Keratinocyte (primary cell): ENCODE results near the gene OPHN1. TPM values are rescaled to one million over a fixed set of nuclear protein-coding genes. Genes with fewer than 3 reads are reported as not detected.

Experiments used
- DNase-seq: peaks from one replicate; pipeline ENCODE4 v3.0.0-alpha.2; 2011; ENCODE audit warnings: low read depth, missing footprints, low spot score
- FAIRE-seq: peaks from 2 replicates; lab custom pipeline; 2011; peaks lifted over from hg19 to GRCh38; lab: Jason Lieb, UNC
- H2AFZ ChIP-seq: 2 replicates; pipeline ENCODE4 v1.6.0; 2012; ENCODE audit warnings: low read length, control low read depth, inconsistent platforms; ENCODE audit not compliant: control insufficient read depth
- H3K27ac ChIP-seq: 2 replicates; pipeline ENCODE4 v1.5.1; 2011; ENCODE audit warnings: low read length; ENCODE audit not compliant: control insufficient read depth, insufficient read depth
- H3K27me3 ChIP-seq: 3 replicates; pipeline ENCODE4 v1.6.0; 2011; ENCODE audit warnings: low read length; ENCODE audit not compliant: control insufficient read depth, insufficient read depth; ENCODE audit errors: extremely low read depth
- H3K36me3 ChIP-seq, 2 experiments: 2 replicates in 1 of 2; 3 replicates in 1 of 2; pipeline ENCODE4 v1.5.1; 2011; ENCODE audit warnings: low read length in 2 of 2, mild to moderate bottlenecking in 1 of 2; ENCODE audit not compliant: control insufficient read depth in 2 of 2, insufficient read depth in 2 of 2; ENCODE audit errors: extremely low read depth in 1 of 2
- H3K4me1 ChIP-seq: 3 replicates; pipeline ENCODE4 v1.5.1; 2011; ENCODE audit warnings: low read length; ENCODE audit not compliant: control insufficient read depth, insufficient read depth; ENCODE audit errors: extremely low read depth
- H3K4me2 ChIP-seq: 3 replicates; pipeline ENCODE4 v1.6.0; 2011; ENCODE audit warnings: low read depth, low read length; ENCODE audit not compliant: control insufficient read depth, insufficient read depth; ENCODE audit errors: extremely low read depth
- H3K4me3 ChIP-seq, 3 experiments: fragments of 200-600 bp in 1 of 3; sonication (generic) in 1 of 3; 2 replicates in 2 of 3; 3 replicates in 1 of 3; pipeline ENCODE4 v1.5.1; 2011 to 2016; ENCODE audit warnings: low read length in 3 of 3, mild to moderate bottlenecking in 3 of 3, control low read depth in 2 of 3, inconsistent platforms in 1 of 3, low read depth in 1 of 3, mixed read lengths in 1 of 3, mixed run types in 1 of 3, moderate library complexity in 1 of 3; ENCODE audit not compliant: control insufficient read depth in 2 of 3, insufficient read depth in 2 of 3; ENCODE audit errors: extremely low read depth in 1 of 3
- H3K79me2 ChIP-seq: 2 replicates; pipeline ENCODE4 v1.6.0; 2012; ENCODE audit warnings: low read length; ENCODE audit not compliant: control insufficient read depth, insufficient read depth
- H3K9ac ChIP-seq: 3 replicates; pipeline ENCODE4 v1.6.0; 2011; ENCODE audit warnings: low read length; ENCODE audit not compliant: control insufficient read depth, insufficient read depth; ENCODE audit errors: extremely low read depth
- H3K9me1 ChIP-seq: 3 replicates; pipeline ENCODE4 v1.6.0; 2011; ENCODE audit warnings: low read length; ENCODE audit not compliant: control insufficient read depth, insufficient read depth; ENCODE audit errors: extremely low read depth
- H3K9me3 ChIP-seq: 2 replicates; pipeline ENCODE4 v1.5.1; 2012; ENCODE audit warnings: low read depth, low read length; ENCODE audit not compliant: control insufficient read depth
- H4K20me1 ChIP-seq: 3 replicates; pipeline ENCODE4 v1.6.0; 2011; ENCODE audit warnings: low read length; ENCODE audit not compliant: control insufficient read depth, insufficient read depth; ENCODE audit errors: extremely low read depth
- EZH2 ChIP-seq: IDR thresholded peaks from one replicate; pipeline ENCODE4 v1.6.1; 2012; ENCODE audit warnings: inconsistent platforms, mild to moderate bottlenecking, low read length, moderate library complexity
- dilution Hi-C: fragments of 300-500 bp; cut with MboI; formaldehyde crosslinking; loops from one replicate; pipeline ENCODE4 v1.7.0; 2020; ENCODE audit warnings: low sequenced_read_pairs; ENCODE audit not compliant: extremely low pct_ligation_motif_present
- polyA plus RNA-seq, 5 experiments: library from polyadenylated mRNA; depleted of rRNA in 3 of 5; stranded (reverse) in 3 of 5; stranded (forward) in 1 of 5; unstranded in 1 of 5; fragments of >200 nt; gene quantifications; 1 replicate in 1 of 5; 2 replicates in 3 of 5; 3 replicates in 1 of 5; pipeline versions ENCODE4 v1.2.1 to v1.2.3, GENCODE V29; 2011 to 2012; ENCODE audit warnings: missing spikeins in 2 of 5, low read depth in 1 of 5, low replicate concordance in 1 of 5
- TF ChIP-seq, protein P1 (sequence below), 3 experiments: IDR thresholded peaks in 1 of 3; conservative IDR thresholded peaks in 1 of 3; optimal IDR thresholded peaks in 1 of 3; 2 replicates in 2 of 3; 3 replicates in 1 of 3; pipeline versions ENCODE3 to v1.5.1; 2011; ENCODE audit warnings: low read length in 3 of 3, mild to moderate bottlenecking in 3 of 3, moderate library complexity in 2 of 3, control low read depth in 1 of 3, inconsistent platforms in 1 of 3; ENCODE audit not compliant: insufficient read depth in 2 of 3; ENCODE audit errors: extremely low read depth in 1 of 3

Gene OPHN1
- polyA plus RNA-seq, 1 donor (not counting 4 experiments of a cell fraction or from before 2014, with no cell fraction given): 3.1 TPM

DNA sequence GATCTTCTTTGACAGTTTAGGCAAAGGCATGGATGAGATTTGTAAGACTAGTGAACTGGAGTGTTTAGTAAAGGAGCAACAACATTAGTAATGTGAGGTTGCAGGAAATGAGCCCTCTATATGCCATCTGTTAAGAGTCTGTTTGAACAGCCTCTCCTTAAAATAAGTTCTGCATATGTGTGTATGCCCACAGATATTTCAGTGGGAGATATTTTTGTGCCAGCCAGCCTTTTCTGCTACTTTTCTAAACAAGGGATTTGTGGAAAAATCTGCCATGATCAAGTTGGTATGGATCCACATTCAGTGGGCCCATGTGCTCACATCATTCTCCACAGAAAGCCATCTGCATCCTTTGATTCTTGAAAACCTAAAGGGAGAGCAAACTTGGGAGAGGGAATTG, 237.7 kb downstream of the OPHN1 start:
- FAIRE-seq: no peak
- Histone ChIP-seq H2AFZ (no peak overlapping the region), H3K27ac (no peak overlapping the region), H3K9me3 (no peaks in the 10 kb centered on the region), H4K20me1 (no peaks in the 10 kb centered on the region), H3K36me3 (no peaks in the 10 kb centered on the region), H3K27me3 (no peaks in the 10 kb centered on the region), H3K4me1 (no peaks in the 10 kb centered on the region), H3K9me1 (no peaks in the 10 kb centered on the region), H3K9ac (no peak overlapping the region), H3K4me3 (no peak overlapping the region), H3K79me2 (no peaks in the 10 kb centered on the region), H3K4me2 (no peak overlapping the region)
- TF ChIP-seq EZH2: no peak
- TF ChIP-seq, protein P1, sequence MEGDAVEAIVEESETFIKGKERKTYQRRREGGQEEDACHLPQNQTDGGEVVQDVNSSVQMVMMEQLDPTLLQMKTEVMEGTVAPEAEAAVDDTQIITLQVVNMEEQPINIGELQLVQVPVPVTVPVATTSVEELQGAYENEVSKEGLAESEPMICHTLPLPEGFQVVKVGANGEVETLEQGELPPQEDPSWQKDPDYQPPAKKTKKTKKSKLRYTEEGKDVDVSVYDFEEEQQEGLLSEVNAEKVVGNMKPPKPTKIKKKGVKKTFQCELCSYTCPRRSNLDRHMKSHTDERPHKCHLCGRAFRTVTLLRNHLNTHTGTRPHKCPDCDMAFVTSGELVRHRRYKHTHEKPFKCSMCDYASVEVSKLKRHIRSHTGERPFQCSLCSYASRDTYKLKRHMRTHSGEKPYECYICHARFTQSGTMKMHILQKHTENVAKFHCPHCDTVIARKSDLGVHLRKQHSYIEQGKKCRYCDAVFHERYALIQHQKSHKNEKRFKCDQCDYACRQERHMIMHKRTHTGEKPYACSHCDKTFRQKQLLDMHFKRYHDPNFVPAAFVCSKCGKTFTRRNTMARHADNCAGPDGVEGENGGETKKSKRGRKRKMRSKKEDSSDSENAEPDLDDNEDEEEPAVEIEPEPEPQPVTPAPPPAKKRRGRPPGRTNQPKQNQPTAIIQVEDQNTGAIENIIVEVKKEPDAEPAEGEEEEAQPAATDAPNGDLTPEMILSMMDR (optimal IDR thresholded peaks at IDR 0.05 in 1 of 3, IDR thresholded peaks at IDR 0.05 in 1 of 3, conservative IDR thresholded peaks at IDR 0.05 in 1 of 3; ENCODE audit: extremely low read depth in 1 of 3, insufficient read depth in 2 of 3, low read length in 3 of 3): no peak
- dilution Hi-C loops: no loop called here
- DNase-seq: no peak

DNA sequence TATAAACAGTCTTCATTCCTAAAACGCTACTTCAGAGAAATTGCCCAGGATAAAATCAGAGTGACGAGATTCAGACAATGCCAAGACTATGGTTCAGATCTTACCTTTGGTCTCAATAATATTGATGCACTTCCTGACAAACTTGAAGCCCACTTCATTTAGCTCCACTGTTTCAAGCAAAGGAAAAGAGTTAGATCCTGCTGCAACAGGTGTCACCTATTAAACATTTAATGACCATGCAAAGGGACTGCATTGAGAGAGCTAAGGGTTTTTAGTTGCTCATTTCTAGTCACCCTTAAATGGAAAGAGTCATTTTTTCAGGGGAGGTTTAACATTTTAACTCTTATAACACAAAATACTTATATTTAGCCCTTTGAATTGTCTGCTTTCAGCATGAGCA, 239.5 kb downstream of the OPHN1 start:
- no peaks in the 10 kb centered on the region for H3K27me3 ChIP-seq
- no peaks in the 10 kb centered on the region for H3K4me1 ChIP-seq
- TF ChIP-seq EZH2: no peak
- TF ChIP-seq, protein P1 (optimal IDR thresholded peaks at IDR 0.05 in 1 of 3, IDR thresholded peaks at IDR 0.05 in 1 of 3, conservative IDR thresholded peaks at IDR 0.05 in 1 of 3; ENCODE audit: extremely low read depth in 1 of 3, insufficient read depth in 2 of 3, low read length in 3 of 3): no peak
- H3K4me3 ChIP-seq: no peak overlapping the region
- no peaks in the 10 kb centered on the region for H3K36me3 ChIP-seq
- no peak overlapping the region for H2AFZ ChIP-seq
- H3K9me3 ChIP-seq: no peaks in the 10 kb centered on the region
- no peaks in the 10 kb centered on the region for H4K20me1 ChIP-seq
- no peak for DNase-seq
- dilution Hi-C loops: no loop called here
- no peak overlapping the region for H3K4me2 ChIP-seq
- no peak overlapping the region for H3K27ac ChIP-seq
- no peaks in the 10 kb centered on the region for H3K9me1 ChIP-seq
- no peak for FAIRE-seq
- no peak overlapping the region for H3K9ac ChIP-seq
- no peaks in the 10 kb centered on the region for H3K79me2 ChIP-seq
